HG03159 (cell line): ENCODE results near the gene AP1S2.

Experiments
- ATAC-seq: cut with Tn5 transposase; IDR thresholded peaks from one replicate; pipeline ENCODE4 v1.9.1; 2021; ENCODE audit warnings: mild to moderate bottlenecking, moderate library complexity; ENCODE audit not compliant: unreplicated experiment

Gene AP1S2

DNA sequence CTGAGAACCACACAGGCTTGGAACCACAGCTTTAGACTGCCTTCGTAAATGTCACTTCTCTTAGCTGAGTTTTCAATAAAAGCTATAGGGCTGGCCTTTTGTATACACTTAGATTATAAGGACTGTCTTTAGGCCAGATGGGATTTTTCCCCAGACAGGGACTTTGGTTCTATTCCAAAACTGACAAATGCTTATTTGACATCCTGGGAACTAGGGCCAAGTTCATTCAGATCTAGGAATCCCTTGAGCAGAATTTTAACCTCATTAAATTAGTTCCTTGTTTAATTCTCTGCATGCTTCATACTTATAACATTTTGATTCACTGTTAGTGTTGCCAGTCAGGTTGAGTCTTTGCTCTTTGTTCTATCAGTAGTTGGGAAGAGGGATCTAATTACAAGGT is 41.2 kb downstream of the AP1S2 start:
- no peak for ATAC-seq

DNA sequence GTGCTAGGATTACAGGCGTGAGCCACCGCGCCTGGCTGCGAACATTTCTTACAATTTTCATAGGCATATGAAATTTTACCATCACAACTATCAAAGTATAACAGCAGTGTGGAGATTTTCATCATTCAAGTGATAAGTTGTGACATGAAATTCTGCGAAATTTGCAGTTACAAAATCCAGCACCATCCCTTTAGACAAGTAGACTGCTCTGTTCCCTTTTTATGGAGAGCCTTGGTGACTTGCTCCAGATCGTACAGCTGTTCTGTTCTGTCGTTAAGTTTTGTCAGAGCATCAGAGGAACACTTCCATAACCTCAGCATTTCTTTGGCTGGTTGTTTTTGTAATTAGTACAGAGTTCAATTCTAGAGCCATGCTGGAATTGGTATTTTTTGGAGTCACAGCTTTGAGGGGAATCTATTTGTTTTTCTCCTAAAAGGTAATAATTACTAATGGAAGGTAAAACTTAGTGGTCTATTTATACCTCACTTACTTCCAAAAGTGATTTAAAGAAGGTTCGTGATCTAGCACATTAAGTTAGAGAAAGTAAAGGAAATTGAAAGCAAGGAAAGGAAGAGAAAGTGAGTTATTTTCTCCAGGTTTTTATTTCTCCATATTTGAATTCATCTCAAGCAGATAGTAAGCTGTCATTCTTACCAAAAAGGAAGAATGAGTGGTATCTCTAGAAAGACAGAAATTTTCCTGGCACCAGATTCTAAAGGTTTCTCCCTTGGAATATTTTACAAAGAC is 42.2 kb downstream of the AP1S2 start:
- no peak for ATAC-seq

GRCh38 chrX:15808254-15808653 is 46.4 kb downstream of the AP1S2 start:
- no peak for ATAC-seq

GRCh38 chrX:15804563-15804962 is 50.0 kb downstream of the AP1S2 start:
- ATAC-seq: no peak

- ATAC-seq: no peak
Measured at GRCh38 chrX:15797707-15798106, 56.9 kb downstream of the AP1S2 start.

- ATAC-seq: peak; percentile 22
Measured at GRCh38 chrX:15790769-15791290, 63.8 kb downstream of the AP1S2 start.

- ATAC-seq: peak; percentile 92
Measured at GRCh38 chrX:15789979-15790768, 64.4 kb downstream of the AP1S2 start, which contains the start of gene ZRSR2. ZRSR2 (plus strand) TSS chrX:15790484; CDS start chrX:15790496, 12 bp downstream.

- no peak for ATAC-seq
Measured at GRCh38 chrX:15786915-15787314, 67.7 kb downstream of the AP1S2 start.

- ATAC-seq: no peak
Measured at GRCh38 chrX:15785176-15785750, 69.3 kb downstream of the AP1S2 start.

DNA sequence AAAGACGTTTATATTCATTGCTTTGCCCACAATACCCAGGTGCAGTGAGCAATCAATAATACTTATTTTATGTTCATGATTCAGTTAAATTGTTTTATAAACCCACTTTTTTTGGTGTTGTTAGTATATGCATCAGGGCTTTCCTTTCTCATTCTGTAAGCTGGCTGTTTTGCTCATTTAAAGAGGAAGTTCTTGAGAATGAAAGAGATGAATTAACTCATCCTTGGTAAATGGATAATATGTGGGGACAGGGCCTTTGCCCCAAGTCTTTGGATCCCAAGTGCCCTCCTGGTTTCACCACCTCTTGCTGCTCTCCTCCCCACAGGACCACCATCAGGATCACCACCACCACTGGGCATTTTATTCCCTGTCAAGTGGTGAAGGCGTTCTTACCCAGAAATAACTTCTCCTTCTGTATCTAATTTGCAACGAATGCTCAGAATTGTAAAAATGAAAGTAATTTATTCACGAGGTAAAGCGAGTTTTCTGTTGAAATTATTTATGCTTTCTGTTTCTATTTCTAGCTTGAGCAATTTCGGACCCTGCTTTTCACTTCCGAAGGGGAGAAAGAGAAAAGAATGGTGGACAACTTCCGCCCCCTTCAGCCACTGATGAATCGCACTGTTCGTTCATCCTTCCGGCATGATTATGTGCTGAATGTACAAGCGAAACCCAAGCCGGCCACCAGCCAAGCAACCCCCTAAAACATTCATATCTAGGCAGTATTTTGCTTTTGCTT is 72.5 kb downstream of the AP1S2 start:
- ATAC-seq: peak; percentile 91
